CD14-positive monocyte (primary cell): ENCODE results near the gene GNB5. TPM values are rescaled to one million over a fixed set of nuclear protein-coding genes. Genes with fewer than 3 reads are reported as not detected.

Experiments
- DNase-seq, 3 donors: peaks; one replicate each; pipeline ENCODE4 v3.0.0-alpha.2; 2011 to 2022
- H2AFZ ChIP-seq: 2 replicates; pipeline ENCODE4 v1.6.0; 2012; ENCODE audit warnings: mild to moderate bottlenecking, low read depth, low read length, inconsistent platforms; ENCODE audit not compliant: insufficient read depth, poor library complexity, severe bottlenecking
- H3K27ac ChIP-seq, 2 donors: 1 replicate in 1 of 2; 2 replicates in 1 of 2; pipeline ENCODE4 v1.5.1; 2012 to 2013; ENCODE audit warnings: low read length in 2 of 2, control low read depth in 1 of 2, inconsistent platforms in 1 of 2, low read depth in 1 of 2, mild to moderate bottlenecking in 1 of 2
- H3K27me3 ChIP-seq, 2 donors: one replicate each; pipeline versions ENCODE4 v1.6.0 to v1.6.1; 2011 to 2013; ENCODE audit warnings: low read length in 2 of 2; ENCODE audit not compliant: control insufficient read depth in 2 of 2, insufficient read depth in 2 of 2
- H3K36me3 ChIP-seq, 2 donors: replicated peaks in 1 of 2; 1 replicate in 1 of 2; 2 replicates in 1 of 2; pipeline versions ENCODE4 v1.5.1 to v1.6.1; 2012 to 2013; ENCODE audit warnings: low read length in 2 of 2, control low read depth in 1 of 2, inconsistent platforms in 1 of 2, mild to moderate bottlenecking in 1 of 2; ENCODE audit not compliant: insufficient read depth in 2 of 2, control insufficient read depth in 1 of 2
- H3K4me1 ChIP-seq, 2 donors: 1 replicate in 1 of 2; 2 replicates in 1 of 2; pipeline versions ENCODE4 v1.5.1 to v1.6.1; 2012 to 2013; ENCODE audit warnings: low read length in 2 of 2, control low read depth in 1 of 2, inconsistent platforms in 1 of 2, mild to moderate bottlenecking in 1 of 2, moderate library complexity in 1 of 2; ENCODE audit not compliant: insufficient read depth in 2 of 2, control insufficient read depth in 1 of 2
- H3K4me2 ChIP-seq: replicated peaks from 2 replicates; pipeline ENCODE3; 2012; ENCODE audit warnings: low read length, moderate library complexity, mild to moderate bottlenecking; ENCODE audit not compliant: poor library complexity, severe bottlenecking; ENCODE audit errors: extremely low read depth
- H3K4me3 ChIP-seq, 3 experiments: fragments of 200-600 bp in 1 of 3; sonication (generic) in 1 of 3; replicated peaks in 1 of 3; 1 replicate in 2 of 3; 2 replicates in 1 of 3; pipeline ENCODE4 v1.5.1; 2011 to 2013; ENCODE audit warnings: low read length in 3 of 3, mild to moderate bottlenecking in 3 of 3, control low read depth in 2 of 3, low read depth in 2 of 3, inconsistent platforms in 1 of 3, moderate library complexity in 1 of 3
- H3K79me2 ChIP-seq: 2 replicates; pipeline ENCODE4 v1.6.0; 2012; ENCODE audit warnings: mild to moderate bottlenecking, control low read depth, inconsistent platforms, low read length, moderate library complexity; ENCODE audit not compliant: insufficient read depth
- H3K9ac ChIP-seq: 2 replicates; pipeline ENCODE4 v1.6.0; 2017; ENCODE audit warnings: low read length, mild to moderate bottlenecking; ENCODE audit not compliant: insufficient read depth, poor library complexity, severe bottlenecking
- H3K9me3 ChIP-seq, 2 donors: replicated peaks in 1 of 2; 1 replicate in 1 of 2; 2 replicates in 1 of 2; pipeline versions ENCODE4 v1.5.1 to v1.6.1; 2012 to 2013; ENCODE audit warnings: low read length in 2 of 2, control low read depth in 1 of 2; ENCODE audit not compliant: control insufficient read depth in 1 of 2, insufficient read depth in 1 of 2
- H4K20me1 ChIP-seq: 2 replicates; pipeline ENCODE4 v1.6.0; 2012; ENCODE audit warnings: mild to moderate bottlenecking, low read length, control low read depth, moderate library complexity; ENCODE audit not compliant: insufficient read depth
- H3K27ac Mint-ChIP-seq, 7 donors: one replicate each; pipeline ENCODE4 v1.8.0; 2020; ENCODE audit warnings: mild to moderate bottlenecking in 7 of 7, mixed read lengths in 7 of 7, moderate library complexity in 6 of 7, inconsistent platforms in 2 of 7
- H3K27me3 Mint-ChIP-seq, 3 donors: one replicate each; pipeline ENCODE4 v1.8.0; 2021 to 2022; ENCODE audit warnings: low read depth in 3 of 3, mild to moderate bottlenecking in 3 of 3, mixed read lengths in 3 of 3, moderate library complexity in 3 of 3, inconsistent platforms in 1 of 3
- H3K36me3 Mint-ChIP-seq, 2 donors: one replicate each; pipeline ENCODE4 v1.8.0; 2020; ENCODE audit warnings: mixed read lengths in 2 of 2, inconsistent platforms in 1 of 2, mild to moderate bottlenecking in 1 of 2
- H3K4me1 Mint-ChIP-seq: one replicate; pipeline ENCODE4 v1.8.0; 2020; ENCODE audit warnings: mild to moderate bottlenecking, mixed read lengths
- H3K4me3 Mint-ChIP-seq, 2 donors: one replicate each; pipeline ENCODE4 v1.8.0; 2020; ENCODE audit warnings: mild to moderate bottlenecking in 2 of 2, mixed read lengths in 2 of 2, moderate library complexity in 1 of 2
- H3K9me3 Mint-ChIP-seq, 7 donors: one replicate each; pipeline ENCODE4 v1.8.0; 2020 to 2022; ENCODE audit warnings: mixed read lengths in 7 of 7, mild to moderate bottlenecking in 6 of 7, moderate library complexity in 6 of 7, inconsistent platforms in 2 of 7
- CTCF ChIP-seq: fragments of 200-600 bp; IDR thresholded peaks from one replicate; pipeline ENCODE4 v1.8.0; 2022; ENCODE audit warnings: antibody characterized with exemption, mild to moderate bottlenecking
- WGBS: methylation state at CpG from one replicate; pipeline ENCODE4 v1.1.5; 2013; ENCODE audit warnings: missing lambda C conversion rate; ENCODE audit not compliant: insufficient coverage; 5-methylcytosine and 5-hydroxymethylcytosine counted together
- intact Hi-C, 2 donors: fragments of 100-400 bp; cut with micrococcal nuclease; formaldehyde crosslinking; loops; one replicate each; pipeline versions ENCODE4 v1.15.0 to v1.15.1; 2023
- polyA plus RNA-seq, 3 donors: library from polyadenylated mRNA; depleted of rRNA in 1 of 3; unstranded in 2 of 3; stranded (reverse) in 1 of 3; fragments of 300-500 nt in 2 of 3; fragments of >200 nt in 1 of 3; fragmentation: Illumina TruSeq in 2 of 3; gene quantifications; 1 replicate in 2 of 3; 2 replicates in 1 of 3; pipeline ENCODE4 v1.2.3, GENCODE V29; 2012 to 2021

Gene GNB5
- polyA plus RNA-seq, 3 donors, result 3.1 to 5.4 (median 4.3) TPM

DNA sequence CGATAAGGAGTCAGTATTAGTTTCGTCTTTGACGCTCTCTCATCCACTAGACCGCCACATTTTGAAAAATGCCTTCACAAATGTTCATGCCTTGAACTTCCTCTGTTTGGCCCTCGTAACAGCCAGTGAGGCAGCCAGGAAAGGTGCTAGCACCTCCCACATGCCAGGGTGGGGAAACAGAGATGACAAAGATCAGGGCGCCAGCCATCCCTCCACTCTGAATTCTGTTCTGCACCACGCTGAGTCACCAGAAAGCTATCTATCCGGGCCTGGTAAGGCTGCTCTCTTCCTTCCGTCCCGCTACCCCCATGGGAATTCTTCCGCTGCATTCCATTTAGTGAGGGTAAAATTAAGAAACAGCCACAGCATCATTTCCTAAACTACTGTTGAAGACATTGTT, 47.3 kb downstream of the GNB5 start:
- H3K9ac ChIP-seq, result no peak overlapping the region
- H3K4me1 ChIP-seq, result peaks cover 5 to 10% of the 10 kb centered on the region in 2 donors
- DNase-seq, result no peak
- no peaks in the 10 kb centered on the region for H3K36me3 ChIP-seq
- Mint-ChIP-seq H3K27me3 (peaks cover 2 to 5% (median 3%) of the 10 kb centered on the region in 3 donors), H3K36me3 (peaks cover 0 to 1% of the 10 kb centered on the region in 2 donors), H3K4me1 (peaks cover 11% of the 10 kb centered on the region), H3K9me3 (peaks cover 0 to 4% (median 1%) of the 10 kb centered on the region in 7 donors), H3K4me3 (no peak overlapping the region), H3K27ac (peak overlapping the region in 1 of 7 donors; percentile 67)
- H2AFZ ChIP-seq, result no peak overlapping the region
- no peaks in the 10 kb centered on the region for H4K20me1 ChIP-seq
- no peak overlapping the region for H3K4me3 ChIP-seq
- 100% methylated on average over 3 of the region's 11 CpGs for WGBS
- H3K27me3 ChIP-seq, result no peaks in the 10 kb centered on the region
- intact Hi-C loops, result no loop called here
- no peak overlapping the region for H3K4me2 ChIP-seq
- H3K27ac ChIP-seq, result no peak overlapping the region
- H3K9me3 ChIP-seq, result no peaks in the 10 kb centered on the region
- TF ChIP-seq CTCF, result no peak
- H3K79me2 ChIP-seq, result no peaks in the 10 kb centered on the region

DNA sequence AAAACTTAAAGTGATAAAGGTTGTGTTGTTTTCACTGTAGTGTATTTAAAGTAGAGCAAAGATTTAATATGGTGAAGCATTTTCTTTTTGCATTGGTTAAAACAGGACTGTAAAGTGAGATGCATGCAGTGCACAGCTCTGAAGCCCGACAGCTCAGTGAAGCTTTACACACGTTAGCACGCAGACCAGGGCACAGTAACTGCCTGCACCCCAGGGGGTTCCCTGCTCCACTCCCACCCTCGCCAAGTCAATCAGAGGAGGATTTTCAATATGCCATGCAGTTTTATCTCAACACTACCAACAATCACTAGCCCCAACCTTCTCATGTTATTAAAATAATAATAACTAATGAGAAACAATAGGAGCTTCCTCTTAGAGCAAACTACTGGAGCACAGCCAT, 50.5 kb downstream of the GNB5 start:
- no CpG with 5 or more reads among the region's 4 CpGs for WGBS
- Histone ChIP-seq H3K27me3 (no peaks in the 10 kb centered on the region), H3K27ac (no peak overlapping the region), H3K4me2 (no peak overlapping the region), H3K4me3 (no peak overlapping the region), H2AFZ (no peak overlapping the region), H3K79me2 (no peaks in the 10 kb centered on the region), H3K4me1 (peaks cover 34 to 38% of the 10 kb centered on the region in 2 donors), H3K9ac (no peak overlapping the region), H3K9me3 (no peaks in the 10 kb centered on the region), H4K20me1 (no peaks in the 10 kb centered on the region), H3K36me3 (no peaks in the 10 kb centered on the region)
- H3K27me3 Mint-ChIP-seq, result peaks cover 2 to 6% (median 5%) of the 10 kb centered on the region in 3 donors
- H3K4me1 Mint-ChIP-seq, result peaks cover 36% of the 10 kb centered on the region
- intact Hi-C loops, result loop anchor here in 1 of 2 donors (2.0 kb wide), 1 partner anchor 158 kb away; no protein-coding TSS in a partner anchor
- H3K9me3 Mint-ChIP-seq, result peaks cover 0 to 3% (median 1%) of the 10 kb centered on the region in 7 donors
- no peak overlapping the region for H3K4me3 Mint-ChIP-seq
- TF ChIP-seq CTCF, result no peak
- no peak for DNase-seq
- no peak overlapping the region for H3K27ac Mint-ChIP-seq
- peaks cover 0 to 1% of the 10 kb centered on the region in 2 donors for H3K36me3 Mint-ChIP-seq
